Right lobe of liver (tissue), 4 donors: ENCODE results near the gene CENPX.

Experiments
- POLR2A ChIP-seq: fragments of 450-650 bp; IDR thresholded peaks from one replicate; pipeline ENCODE4 v1.6.1; 2017; ENCODE audit warnings: antibody characterized with exemption, mild to moderate bottlenecking
- TF ChIP-seq, protein P1 (sequence below), 4 donors: fragments of 200-600 bp in 3 of 4; fragments of 450-650 bp in 1 of 4; IDR thresholded peaks; one replicate each; pipeline versions ENCODE4 v1.5.1 to v1.8.0; 2016 to 2022; ENCODE audit warnings: antibody characterized with exemption in 4 of 4, mild to moderate bottlenecking in 2 of 4
- donor health status: DM: no; HTN: no; CAD: no.
- donor health status: DM: no; HTN: no; CAD: no.
- donor health status: DM: no; HTN: yes; CAD: no.

DNA sequence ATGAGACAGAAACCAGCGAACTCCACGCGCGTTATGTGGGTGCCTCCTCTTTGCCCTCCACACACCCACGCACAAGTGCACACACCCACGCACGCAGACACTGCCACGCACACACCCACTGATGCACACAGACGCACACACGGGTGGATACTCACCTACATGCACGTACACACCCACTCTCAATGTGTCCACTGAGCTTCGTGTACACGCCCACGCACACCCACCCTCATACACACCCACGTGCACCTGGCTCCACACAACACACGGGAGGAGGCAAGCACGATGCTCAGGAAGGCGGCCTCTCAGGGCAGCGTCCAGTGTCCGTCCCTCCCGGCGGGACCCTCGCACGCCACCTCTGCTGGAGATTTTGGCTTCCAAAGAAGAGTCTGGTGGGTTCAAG is 24.7 kb upstream of the CENPX start:
- TF ChIP-seq, protein P1, sequence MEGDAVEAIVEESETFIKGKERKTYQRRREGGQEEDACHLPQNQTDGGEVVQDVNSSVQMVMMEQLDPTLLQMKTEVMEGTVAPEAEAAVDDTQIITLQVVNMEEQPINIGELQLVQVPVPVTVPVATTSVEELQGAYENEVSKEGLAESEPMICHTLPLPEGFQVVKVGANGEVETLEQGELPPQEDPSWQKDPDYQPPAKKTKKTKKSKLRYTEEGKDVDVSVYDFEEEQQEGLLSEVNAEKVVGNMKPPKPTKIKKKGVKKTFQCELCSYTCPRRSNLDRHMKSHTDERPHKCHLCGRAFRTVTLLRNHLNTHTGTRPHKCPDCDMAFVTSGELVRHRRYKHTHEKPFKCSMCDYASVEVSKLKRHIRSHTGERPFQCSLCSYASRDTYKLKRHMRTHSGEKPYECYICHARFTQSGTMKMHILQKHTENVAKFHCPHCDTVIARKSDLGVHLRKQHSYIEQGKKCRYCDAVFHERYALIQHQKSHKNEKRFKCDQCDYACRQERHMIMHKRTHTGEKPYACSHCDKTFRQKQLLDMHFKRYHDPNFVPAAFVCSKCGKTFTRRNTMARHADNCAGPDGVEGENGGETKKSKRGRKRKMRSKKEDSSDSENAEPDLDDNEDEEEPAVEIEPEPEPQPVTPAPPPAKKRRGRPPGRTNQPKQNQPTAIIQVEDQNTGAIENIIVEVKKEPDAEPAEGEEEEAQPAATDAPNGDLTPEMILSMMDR (IDR thresholded peaks at IDR 0.05): no peak
- TF ChIP-seq POLR2A: no peak
